Skeletal muscle satellite cell (primary cell): ENCODE data around the gene NFKBIA.
A peak's percentile ranks its signal among the peaks of the same experiment; 100 is the strongest.
"Not testable (repeated sequence)": the region's sequence is repeated elsewhere in the genome, so short reads cannot be mapped to it uniquely, and the experiment has no call there.

ENCODE experiments used
- H3K27me3 ChIP-seq: 2 replicates; pipeline ENCODE4 v1.7.0; 2013; ENCODE audit warnings: low read length; ENCODE audit not compliant: control insufficient read depth, insufficient read depth
- H3K36me3 ChIP-seq: 2 replicates; pipeline ENCODE4 v1.7.0; 2013; ENCODE audit warnings: mild to moderate bottlenecking, control low read depth, low read length; ENCODE audit not compliant: insufficient read depth
- H3K4me1 ChIP-seq: 2 replicates; pipeline ENCODE4 v1.7.0; 2013; ENCODE audit warnings: low read length; ENCODE audit not compliant: control insufficient read depth, insufficient read depth
- H3K4me2 ChIP-seq: 2 replicates; pipeline ENCODE4 v1.7.0; 2013; ENCODE audit warnings: mild to moderate bottlenecking, low read length
- H3K4me3 ChIP-seq: 2 replicates; pipeline ENCODE4 v1.7.0; 2013; ENCODE audit warnings: low read length
- H3K9ac ChIP-seq: 2 replicates; pipeline ENCODE4 v1.7.0; 2013; ENCODE audit warnings: mild to moderate bottlenecking, low read depth, low read length, moderate library complexity
- H3K9me3 ChIP-seq: replicated peaks from 2 replicates; pipeline ENCODE4 v1.7.0; 2013; ENCODE audit warnings: mild to moderate bottlenecking, control low read depth, low read length

Gene NFKBIA

GRCh38 chr14:35373208-35373607 is 31.3 kb downstream of the NFKBIA start:
- H3K4me1 ChIP-seq = peaks cover 28% of the 10 kb centered on the region
- H3K4me3 ChIP-seq, H3K9me3 ChIP-seq, H3K9ac ChIP-seq, H3K36me3 ChIP-seq, H3K27me3 ChIP-seq, H3K4me2 ChIP-seq: not testable (repeated sequence)

- no peaks in the 10 kb centered on the region for H3K9me3 ChIP-seq
- no peaks in the 10 kb centered on the region for H3K27me3 ChIP-seq
- H3K4me1 ChIP-seq = peaks cover 51% of the 10 kb centered on the region
- H3K4me2 ChIP-seq = no peak overlapping the region
- no peaks in the 10 kb centered on the region for H3K36me3 ChIP-seq
- no peak overlapping the region for H3K9ac ChIP-seq
- H3K4me3 ChIP-seq = no peak overlapping the region
These were observed 33.6 kb downstream of the NFKBIA start for GRCh38 chr14:35370969-35371368.

GRCh38 chr14:35369701-35370191 is 34.8 kb downstream of the NFKBIA start:
- Histone ChIP-seq H3K9me3 (no peaks in the 10 kb centered on the region), H3K4me1 (peaks cover 61% of the 10 kb centered on the region), H3K4me2 (no peak overlapping the region), H3K27me3 (no peaks in the 10 kb centered on the region), H3K9ac (no peak overlapping the region), H3K36me3 (no peaks in the 10 kb centered on the region), H3K4me3 (no peak overlapping the region)

DNA sequence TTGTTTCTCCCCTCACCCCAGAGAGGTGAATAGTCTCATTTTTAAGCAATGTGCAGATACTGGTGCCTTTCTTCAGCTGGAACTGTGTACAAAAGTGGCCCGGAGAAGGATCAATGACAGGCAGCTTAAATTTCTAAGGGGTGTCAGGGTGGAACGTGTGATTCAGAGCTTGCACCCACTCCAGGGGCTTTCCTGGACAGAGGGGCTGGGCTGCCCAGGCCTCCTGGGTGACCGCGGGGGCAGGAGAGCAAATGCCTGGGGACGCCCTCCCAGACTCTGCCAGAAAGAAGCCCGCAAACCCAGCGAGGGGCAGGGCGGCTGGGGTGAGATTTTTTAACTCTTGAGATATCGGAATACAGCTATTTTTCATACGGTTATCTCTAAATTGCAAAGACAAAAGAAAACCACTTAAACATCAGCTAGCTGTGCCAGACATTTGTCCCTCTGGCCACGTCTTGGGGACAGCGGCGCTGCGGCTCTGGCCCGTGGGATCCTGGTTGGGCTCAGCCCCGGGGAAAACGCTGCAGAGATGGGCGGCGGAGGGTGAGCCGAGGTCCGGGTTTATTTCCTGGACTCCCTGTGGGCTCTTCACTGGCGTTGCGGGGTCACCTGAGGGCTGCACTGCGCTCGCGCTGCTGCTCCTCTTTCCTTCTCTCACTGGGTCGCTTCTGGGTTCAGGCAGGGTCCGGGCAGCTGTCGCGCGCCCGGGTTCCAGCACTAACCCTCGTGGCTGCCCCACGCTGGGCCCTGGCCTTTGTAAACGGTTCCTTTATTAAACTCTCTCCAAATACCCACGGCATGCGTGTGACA is 35.8 kb downstream of the NFKBIA start:
- no peaks in the 10 kb centered on the region for H3K9me3 ChIP-seq
- no peaks in the 10 kb centered on the region for H3K36me3 ChIP-seq
- no peak overlapping the region for H3K4me3 ChIP-seq
- no peaks in the 10 kb centered on the region for H3K27me3 ChIP-seq
- peak overlapping the region; percentile 64 for H3K4me2 ChIP-seq
- H3K9ac ChIP-seq = peak overlapping the region; percentile 33
- peaks cover 53% of the 10 kb centered on the region for H3K4me1 ChIP-seq

- no peaks in the 10 kb centered on the region for H3K9me3 ChIP-seq
- H3K9ac ChIP-seq = no peak overlapping the region
- no peaks in the 10 kb centered on the region for H3K36me3 ChIP-seq
- H3K4me3 ChIP-seq = no peak overlapping the region
- H3K4me2 ChIP-seq = no peak overlapping the region
- H3K27me3 ChIP-seq = no peaks in the 10 kb centered on the region
- peaks cover 53% of the 10 kb centered on the region for H3K4me1 ChIP-seq
These were observed 36.4 kb downstream of the NFKBIA start for GRCh38 chr14:35368139-35368460.

DNA sequence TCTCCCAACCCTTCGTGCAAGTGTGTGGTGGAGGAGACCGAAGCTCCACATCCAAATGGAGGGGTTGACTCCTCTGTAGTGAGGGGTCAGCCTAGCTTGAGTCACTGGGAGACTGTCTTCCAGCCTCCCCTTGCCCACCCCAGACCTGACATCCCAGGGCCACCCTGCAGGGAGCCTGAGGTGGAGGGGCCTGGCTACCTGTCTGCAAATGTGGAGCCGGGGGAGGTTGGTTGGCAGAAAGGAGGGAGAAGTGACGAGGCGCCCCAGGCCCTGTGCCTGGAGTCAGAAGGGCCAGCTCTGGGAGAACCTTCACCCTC is 37.5 kb downstream of the NFKBIA start:
- Histone ChIP-seq H3K9me3 (no peaks in the 10 kb centered on the region), H3K4me3 (no peak overlapping the region), H3K27me3 (no peaks in the 10 kb centered on the region), H3K36me3 (no peaks in the 10 kb centered on the region), H3K9ac (no peak overlapping the region), H3K4me1 (peaks cover 53% of the 10 kb centered on the region), H3K4me2 (no peak overlapping the region)

- peak overlapping the region; percentile 19 for H3K4me2 ChIP-seq
- no peak overlapping the region for H3K4me3 ChIP-seq
- H3K9ac ChIP-seq = no peak overlapping the region
- H3K27me3 ChIP-seq = no peaks in the 10 kb centered on the region
- no peaks in the 10 kb centered on the region for H3K36me3 ChIP-seq
- H3K4me1 ChIP-seq = peaks cover 53% of the 10 kb centered on the region
- no peaks in the 10 kb centered on the region for H3K9me3 ChIP-seq
These were observed 38.0 kb downstream of the NFKBIA start for GRCh38 chr14:35366521-35366976.

GRCh38 chr14:35366056-35366451 is 38.5 kb downstream of the NFKBIA start:
- peak overlapping the region; percentile 72 for H3K9ac ChIP-seq
- H3K4me1 ChIP-seq = peaks cover 53% of the 10 kb centered on the region
- no peaks in the 10 kb centered on the region for H3K9me3 ChIP-seq
- H3K36me3 ChIP-seq = no peaks in the 10 kb centered on the region
- peak overlapping the region; percentile 30 for H3K4me2 ChIP-seq
- no peaks in the 10 kb centered on the region for H3K27me3 ChIP-seq
- H3K4me3 ChIP-seq = peak overlapping the region; percentile 13

DNA sequence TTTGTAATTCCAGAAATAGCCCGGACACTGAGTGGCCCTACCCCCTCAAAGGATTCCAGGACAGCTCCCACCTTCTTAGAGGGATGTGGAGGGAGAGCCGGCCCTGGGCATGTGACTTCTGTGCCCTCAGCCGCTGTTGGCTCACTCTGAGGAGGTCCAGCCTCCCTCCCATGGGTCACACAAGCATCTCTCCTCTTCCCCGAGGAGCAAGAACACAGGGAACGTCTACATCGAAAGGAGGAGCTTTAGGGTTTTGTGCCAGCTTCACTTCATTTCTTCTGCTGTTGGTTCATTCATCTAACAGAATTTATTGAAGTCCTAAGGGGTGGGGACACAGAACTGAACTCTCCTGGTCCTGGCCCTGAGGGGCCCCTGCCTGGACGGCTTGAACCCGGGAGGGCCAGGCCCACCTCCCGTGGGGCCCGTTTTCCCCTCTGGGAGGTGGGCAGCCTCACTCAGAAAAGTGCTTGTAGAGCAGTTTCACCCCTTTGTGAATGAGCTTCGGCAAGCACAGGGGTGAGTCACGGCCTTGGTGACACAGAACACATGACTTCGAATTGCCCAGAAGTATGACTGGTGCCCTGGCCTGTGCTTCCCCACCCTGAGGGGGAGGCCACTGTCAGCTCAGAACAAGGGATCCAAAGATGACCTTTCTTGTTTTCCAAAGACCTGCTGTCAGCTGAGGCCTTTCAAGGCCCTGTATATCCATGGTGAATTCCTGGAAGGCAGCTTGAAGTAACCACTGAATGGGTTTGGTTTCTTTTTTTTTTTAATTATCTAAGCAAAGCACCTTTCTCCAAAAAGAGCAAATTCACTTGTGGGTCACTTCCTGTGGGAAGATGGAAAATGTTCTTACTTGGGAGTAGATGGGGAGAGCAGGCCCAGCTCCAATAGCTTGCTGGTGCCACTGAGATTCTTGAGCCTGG is 39.2 kb downstream of the NFKBIA start:
- H3K36me3 ChIP-seq = no peaks in the 10 kb centered on the region
- peak overlapping the region; percentile 72 for H3K9ac ChIP-seq
- H3K27me3 ChIP-seq = no peaks in the 10 kb centered on the region
- peak overlapping the region; percentile 30 for H3K4me2 ChIP-seq
- peak overlapping the region; percentile 13 for H3K4me3 ChIP-seq
- H3K9me3 ChIP-seq = no peaks in the 10 kb centered on the region
- H3K4me1 ChIP-seq = peaks cover 53% of the 10 kb centered on the region

DNA sequence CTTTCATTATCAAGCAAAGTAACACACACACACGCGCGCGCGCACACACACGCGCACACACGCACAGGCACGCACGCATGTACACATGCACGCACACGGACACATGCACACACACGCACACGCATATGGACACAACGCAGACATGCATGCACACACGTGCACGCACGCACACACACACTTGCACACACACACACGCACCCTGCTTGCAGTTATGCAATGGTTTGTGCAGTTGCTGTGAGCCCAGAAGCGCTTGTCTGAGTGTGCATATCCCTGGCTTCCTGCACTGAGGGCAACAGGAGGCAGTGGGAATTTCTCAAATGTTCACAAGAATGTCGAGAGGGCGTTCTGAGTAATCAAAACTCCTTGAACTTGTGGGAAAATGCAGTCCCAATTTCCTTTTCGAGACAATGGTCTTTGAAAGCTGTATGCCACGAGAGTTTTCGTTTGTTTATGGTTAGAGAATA is 41.6 kb downstream of the NFKBIA start:
- H3K9me3 ChIP-seq = no peaks in the 10 kb centered on the region
- H3K9ac ChIP-seq = no peak overlapping the region
- H3K27me3 ChIP-seq = peaks cover 5% of the 10 kb centered on the region
- no peak overlapping the region for H3K4me2 ChIP-seq
- H3K4me1 ChIP-seq = peaks cover 30% of the 10 kb centered on the region
- H3K36me3 ChIP-seq = no peaks in the 10 kb centered on the region
- no peak overlapping the region for H3K4me3 ChIP-seq

DNA sequence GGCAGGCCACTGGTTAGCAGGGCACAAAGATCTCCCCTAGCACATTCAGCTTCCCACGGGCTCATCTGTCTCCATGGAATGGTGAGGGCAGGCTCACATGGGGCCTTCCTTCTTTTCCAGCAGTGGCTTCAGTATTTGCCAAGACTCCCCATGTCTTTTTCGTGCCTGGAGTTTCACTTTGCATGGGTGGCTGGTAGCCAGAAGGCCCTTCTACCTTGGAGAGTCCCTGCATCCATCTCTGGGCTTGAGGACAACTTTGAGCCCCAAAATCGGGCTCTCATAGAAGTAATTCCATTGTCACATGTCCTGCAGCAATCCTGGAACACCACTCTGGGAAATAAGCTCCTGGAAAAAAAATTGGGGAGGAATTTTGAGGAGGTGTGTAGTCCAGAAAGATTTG is 42.1 kb downstream of the NFKBIA start:
- Histone ChIP-seq H3K4me2 (no peak overlapping the region), H3K4me3 (no peak overlapping the region), H3K9me3 (no peaks in the 10 kb centered on the region), H3K36me3 (no peaks in the 10 kb centered on the region), H3K4me1 (peaks cover 26% of the 10 kb centered on the region), H3K27me3 (peaks cover 5% of the 10 kb centered on the region), H3K9ac (no peak overlapping the region)
